GM23248 (cell line): ENCODE results near the gene ELMO1.

Experiments
- EZH2 ChIP-seq: fragments of 200-600 bp; sonication (generic); IDR thresholded peaks from 2 replicates; pipeline ENCODE4 v1.6.1; 2018; ENCODE audit warnings: antibody characterized with exemption, mild to moderate bottlenecking; ENCODE audit not compliant: insufficient read depth, poor library complexity, severe bottlenecking
- EZH2phosphoT487 ChIP-seq: fragments of 200-600 bp; sonication (generic); IDR thresholded peaks from 2 replicates; pipeline ENCODE4 v1.6.1; 2018; ENCODE audit warnings: antibody characterized with exemption, moderate library complexity, mild to moderate bottlenecking, low read depth; ENCODE audit not compliant: insufficient read depth

DNA sequence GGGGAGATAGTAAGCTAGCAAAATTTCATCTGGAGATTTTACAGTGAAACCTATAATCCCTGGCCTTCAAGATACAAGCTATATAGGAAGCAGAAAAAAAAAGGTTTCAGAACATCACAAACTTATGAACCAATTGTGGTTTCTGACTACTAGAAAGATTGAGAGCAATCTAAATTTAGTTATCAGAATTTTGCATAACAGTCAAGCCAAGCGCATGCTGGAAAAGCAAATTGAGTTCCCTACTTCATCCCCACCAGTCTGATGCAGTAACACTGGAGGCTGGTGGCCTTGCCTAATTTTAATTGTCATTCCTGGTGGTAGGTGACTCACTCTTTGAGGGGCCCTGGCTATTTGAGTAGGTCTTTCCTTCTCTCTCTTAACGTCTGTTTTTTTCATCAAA is 46.3 kb upstream of the ELMO1 start:
- TF ChIP-seq EZH2phosphoT487 (no peak), EZH2 (no peak)
